DMS53 (cell line): ENCODE data around the gene PFKP.

Experiments
- DNase-seq: peaks from one replicate; lab custom pipeline; 2025; lab: John Stamatoyannopoulos, UW

The PFKP gene

GRCh38 chr10:3067118-3067858 is at the start of gene PFKP:
Gene PFKP (plus strand): TSS chr10:3067548. CDS start chr10:3067596, 48 bp downstream.
- peak; percentile 65 for DNase-seq

- no peak for DNase-seq
Observed at GRCh38 chr10:3018247-3018646, 49.1 kb upstream of the PFKP start.

GRCh38 chr10:3020311-3020710 is 47.0 kb upstream of the PFKP start:
- DNase-seq, result no peak

GRCh38 chr10:3020881-3021280 is 46.5 kb upstream of the PFKP start:
- DNase-seq, result no peak

GRCh38 chr10:3022027-3022426 is 45.3 kb upstream of the PFKP start:
- no peak for DNase-seq

- no peak for DNase-seq
Observed at GRCh38 chr10:3023892-3024291, 43.5 kb upstream of the PFKP start.

- DNase-seq, result no peak
Observed at GRCh38 chr10:3025026-3025683, 42.2 kb upstream of the PFKP start.

GRCh38 chr10:3027866-3028265 is 39.5 kb upstream of the PFKP start:
- DNase-seq, result no peak

GRCh38 chr10:3028441-3028840 is 38.9 kb upstream of the PFKP start:
- DNase-seq, result no peak

GRCh38 chr10:3030765-3031164 is 36.6 kb upstream of the PFKP start:
- DNase-seq, result no peak

GRCh38 chr10:3031490-3031889 is 35.9 kb upstream of the PFKP start:
- DNase-seq, result no peak

GRCh38 chr10:3033925-3034324 is 33.4 kb upstream of the PFKP start:
- DNase-seq, result no peak

- no peak for DNase-seq
Observed at GRCh38 chr10:3034616-3035015, 32.7 kb upstream of the PFKP start.

GRCh38 chr10:3036155-3037021 is 31.0 kb upstream of the PFKP start:
- no peak for DNase-seq

GRCh38 chr10:3037182-3037581 is 30.2 kb upstream of the PFKP start:
- DNase-seq, result no peak

- no peak for DNase-seq
Observed at GRCh38 chr10:3040069-3040468, 27.3 kb upstream of the PFKP start.

- DNase-seq, result no peak
Observed at GRCh38 chr10:3042589-3042988, 24.8 kb upstream of the PFKP start.

- peak; percentile 85 for DNase-seq
Observed at GRCh38 chr10:3043512-3044368, 23.6 kb upstream of the PFKP start.

- DNase-seq, result peak; percentile 34
Observed at GRCh38 chr10:3045471-3046209, 21.7 kb upstream of the PFKP start.

- DNase-seq, result peak; percentile 71
Observed at GRCh38 chr10:3046210-3046779, 21.1 kb upstream of the PFKP start.
